HS-27A (cell line): ENCODE results near the gene ADCY5.
"Not testable (repeated sequence)": the region's sequence is repeated elsewhere in the genome, so short reads cannot be mapped to it uniquely, and the experiment has no call there.

Experiments
- DNase-seq: peaks from one replicate; pipeline ENCODE4 v3.0.0-alpha.2; 2012; ENCODE audit warnings: low read depth, missing footprints

The ADCY5 gene

GRCh38 chr3:123258359-123258758, 190.5 kb downstream of the ADCY5 start:
- no peak for DNase-seq

GRCh38 chr3:123256256-123256655, 192.6 kb downstream of the ADCY5 start:
- no peak for DNase-seq

GRCh38 chr3:123246866-123247265, 202.0 kb downstream of the ADCY5 start:
- no peak for DNase-seq

- DNase-seq, result no peak
Observed at GRCh38 chr3:123244128-123244527, 204.8 kb downstream of the ADCY5 start.

GRCh38 chr3:123239756-123240155, 209.1 kb downstream of the ADCY5 start:
- DNase-seq, result no peak

GRCh38 chr3:123239186-123239585, 209.7 kb downstream of the ADCY5 start:
- not testable (repeated sequence) for DNase-seq

- no peak for DNase-seq
Observed at GRCh38 chr3:123236902-123237301, 212.0 kb downstream of the ADCY5 start.
